UCSD-AML1 (cell line): Measurements from ENCODE around the gene TGFBR1.
"Not testable (repeated sequence)": the region's sequence is repeated elsewhere in the genome, so short reads cannot be mapped to it uniquely, and the experiment has no call there.

Experiments
- DNase-seq: peaks from one replicate; lab custom pipeline; 2025; ENCODE audit not compliant: unreplicated experiment; lab: John Stamatoyannopoulos, UW

The TGFBR1 gene

GRCh38 chr9:99184475-99185347 is 79.8 kb downstream of the TGFBR1 start:
- peak; percentile 74 for DNase-seq

GRCh38 chr9:99185348-99185632 is 80.4 kb downstream of the TGFBR1 start:
- no peak for DNase-seq

GRCh38 chr9:99185934-99186333 is 81.0 kb downstream of the TGFBR1 start:
- DNase-seq, result no peak

- no peak for DNase-seq
These were observed 82.4 kb downstream of the TGFBR1 start for GRCh38 chr9:99187311-99187710.

GRCh38 chr9:99189186-99189585 is 84.3 kb downstream of the TGFBR1 start:
- no peak for DNase-seq

- DNase-seq, result no peak
These were observed 85.1 kb downstream of the TGFBR1 start for GRCh38 chr9:99189887-99190596.

GRCh38 chr9:99190597-99191283 is 85.8 kb downstream of the TGFBR1 start:
- DNase-seq, result no peak

GRCh38 chr9:99192786-99193465 is 88.0 kb downstream of the TGFBR1 start:
- DNase-seq, result no peak

- no peak for DNase-seq
These were observed 88.5 kb downstream of the TGFBR1 start for GRCh38 chr9:99193466-99193821.

- not testable (repeated sequence) for DNase-seq
These were observed 91.6 kb downstream of the TGFBR1 start for GRCh38 chr9:99196484-99196883.

- DNase-seq, result no peak
These were observed 92.3 kb downstream of the TGFBR1 start for GRCh38 chr9:99197124-99197630.

GRCh38 chr9:99197987-99198386 is 93.1 kb downstream of the TGFBR1 start:
- DNase-seq, result no peak

- DNase-seq, result no peak
These were observed 95.1 kb downstream of the TGFBR1 start for GRCh38 chr9:99199938-99200539.

GRCh38 chr9:99201603-99202002 is 96.7 kb downstream of the TGFBR1 start:
- no peak for DNase-seq
